Dendritic cell treated with granulocyte-macrophage colony-stimulating factor and Interleukin-4, amounts not matched to agents 40 ng/mL and 50 ng/mL, for 4 days (primary cell): ENCODE data around the gene OR6B1.

ENCODE experiments used
- H3K27ac Mint-ChIP-seq: one replicate; pipeline ENCODE4 v1.8.0; 2022; ENCODE audit warnings: mild to moderate bottlenecking, mixed read lengths
- H3K27me3 Mint-ChIP-seq: one replicate; pipeline ENCODE4 v1.8.0; 2022; ENCODE audit warnings: mild to moderate bottlenecking, mixed read lengths
- H3K36me3 Mint-ChIP-seq: one replicate; pipeline ENCODE4 v1.8.0; 2022; ENCODE audit warnings: low read depth, mixed read lengths
- H3K4me1 Mint-ChIP-seq: one replicate; pipeline ENCODE4 v1.8.0; 2022; ENCODE audit warnings: low read depth, mixed read lengths
- H3K4me3 Mint-ChIP-seq: one replicate; pipeline ENCODE4 v1.8.0; 2022; ENCODE audit warnings: mild to moderate bottlenecking, moderate library complexity, mixed read lengths
- H3K9me3 Mint-ChIP-seq: one replicate; pipeline ENCODE4 v1.8.0; 2022; ENCODE audit warnings: mixed read lengths
- intact Hi-C: fragments of 100-400 bp; cut with micrococcal nuclease; formaldehyde crosslinking; loops from one replicate; pipeline ENCODE4 v1.15.0; 2022

The OR6B1 gene

DNA sequence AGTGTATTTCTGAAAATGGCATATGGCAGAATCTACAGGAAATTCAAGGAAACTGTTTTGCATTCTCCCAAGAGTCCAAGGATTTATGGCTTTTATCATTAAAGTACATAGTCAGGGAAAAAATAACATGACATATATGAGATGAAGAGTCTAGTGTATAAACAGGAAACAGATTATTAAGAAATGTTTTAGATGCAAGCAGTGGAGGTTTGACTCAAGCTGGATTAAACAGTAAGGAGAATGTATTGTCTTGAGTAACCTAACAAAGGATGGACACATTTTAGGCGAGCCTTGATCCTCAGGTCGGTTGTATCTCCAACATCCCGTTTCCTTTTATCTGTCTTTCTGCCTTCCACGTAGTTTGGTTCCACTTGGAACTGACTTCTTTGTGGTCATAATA, 17.9 kb downstream of the OR6B1 start:
- Mint-ChIP-seq H3K9me3 (no peaks in the 10 kb centered on the region), H3K4me1 (no peaks in the 10 kb centered on the region), H3K36me3 (no peaks in the 10 kb centered on the region), H3K27ac (no peak overlapping the region), H3K4me3 (no peak overlapping the region), H3K27me3 (no peaks in the 10 kb centered on the region)
- intact Hi-C loops, result no loop called here

DNA sequence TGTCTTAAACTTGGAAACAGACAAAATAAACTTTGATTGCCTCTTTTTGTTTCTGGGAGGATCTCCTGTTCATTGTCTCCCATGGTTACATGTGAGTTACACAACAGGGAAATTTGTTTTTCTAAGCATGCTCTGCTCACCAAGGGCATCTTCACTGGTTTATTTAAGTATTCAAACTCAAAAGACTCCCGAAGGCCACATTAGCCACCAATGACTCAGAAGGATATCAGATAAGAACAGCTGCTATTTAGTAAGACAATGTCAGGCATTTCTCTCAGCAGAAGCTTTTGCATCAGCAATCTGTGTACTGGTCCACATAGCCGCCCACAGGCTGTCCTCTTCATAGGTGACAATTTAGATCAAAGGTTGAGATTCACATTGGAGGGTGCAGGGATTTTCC, 19.3 kb downstream of the OR6B1 start:
- H3K4me3 Mint-ChIP-seq, result no peak overlapping the region
- H3K9me3 Mint-ChIP-seq, result no peaks in the 10 kb centered on the region
- H3K4me1 Mint-ChIP-seq, result no peaks in the 10 kb centered on the region
- H3K27ac Mint-ChIP-seq, result no peak overlapping the region
- H3K36me3 Mint-ChIP-seq, result no peaks in the 10 kb centered on the region
- no peaks in the 10 kb centered on the region for H3K27me3 Mint-ChIP-seq
- intact Hi-C loops, result no loop called here

DNA sequence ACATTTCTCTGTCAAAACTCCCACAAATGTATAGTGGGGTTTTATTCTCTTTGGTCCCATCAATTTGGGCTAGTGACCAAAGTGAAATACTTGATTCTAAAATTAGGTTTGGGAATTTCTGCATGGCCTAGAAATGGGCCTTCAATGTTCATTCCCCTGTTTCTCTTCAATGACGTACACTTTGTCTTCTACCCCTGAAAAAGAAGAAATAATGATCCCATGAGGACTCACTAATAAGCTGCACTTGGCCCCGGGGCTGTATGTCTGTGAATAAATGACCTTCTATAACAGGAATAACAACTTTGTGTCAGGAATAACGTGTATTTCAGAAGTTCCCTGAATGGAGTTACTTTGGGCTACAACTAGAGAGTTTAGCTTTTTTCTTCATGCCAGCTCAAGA, 20.2 kb downstream of the OR6B1 start:
- Mint-ChIP-seq H3K4me1 (no peaks in the 10 kb centered on the region), H3K9me3 (no peaks in the 10 kb centered on the region), H3K27me3 (no peaks in the 10 kb centered on the region), H3K36me3 (no peaks in the 10 kb centered on the region), H3K27ac (no peak overlapping the region), H3K4me3 (no peak overlapping the region)
- intact Hi-C loops, result no loop called here

DNA sequence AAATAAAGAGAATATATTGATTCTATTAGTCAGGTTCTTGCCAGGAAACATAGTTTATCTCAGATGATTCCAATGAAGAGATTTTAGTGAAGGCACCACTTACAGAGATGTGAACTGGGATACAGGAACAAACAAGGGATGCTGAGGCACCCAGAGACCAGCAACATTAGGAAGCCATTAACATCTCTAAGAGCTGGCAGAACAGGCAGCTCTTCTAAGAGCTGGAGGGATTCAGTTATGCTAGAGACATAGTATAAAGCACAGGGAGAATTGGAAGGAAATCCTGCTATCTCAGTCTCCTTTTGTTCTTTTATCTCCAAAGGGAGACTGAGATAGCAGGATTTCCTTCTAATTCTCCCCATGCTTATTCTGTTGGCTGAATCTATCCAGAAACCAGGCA, 22.0 kb downstream of the OR6B1 start:
- Mint-ChIP-seq H3K27me3 (no peaks in the 10 kb centered on the region), H3K4me3 (no peak overlapping the region), H3K9me3 (no peaks in the 10 kb centered on the region), H3K36me3 (no peaks in the 10 kb centered on the region), H3K27ac (no peak overlapping the region), H3K4me1 (no peaks in the 10 kb centered on the region)
- intact Hi-C loops, result no loop called here

DNA sequence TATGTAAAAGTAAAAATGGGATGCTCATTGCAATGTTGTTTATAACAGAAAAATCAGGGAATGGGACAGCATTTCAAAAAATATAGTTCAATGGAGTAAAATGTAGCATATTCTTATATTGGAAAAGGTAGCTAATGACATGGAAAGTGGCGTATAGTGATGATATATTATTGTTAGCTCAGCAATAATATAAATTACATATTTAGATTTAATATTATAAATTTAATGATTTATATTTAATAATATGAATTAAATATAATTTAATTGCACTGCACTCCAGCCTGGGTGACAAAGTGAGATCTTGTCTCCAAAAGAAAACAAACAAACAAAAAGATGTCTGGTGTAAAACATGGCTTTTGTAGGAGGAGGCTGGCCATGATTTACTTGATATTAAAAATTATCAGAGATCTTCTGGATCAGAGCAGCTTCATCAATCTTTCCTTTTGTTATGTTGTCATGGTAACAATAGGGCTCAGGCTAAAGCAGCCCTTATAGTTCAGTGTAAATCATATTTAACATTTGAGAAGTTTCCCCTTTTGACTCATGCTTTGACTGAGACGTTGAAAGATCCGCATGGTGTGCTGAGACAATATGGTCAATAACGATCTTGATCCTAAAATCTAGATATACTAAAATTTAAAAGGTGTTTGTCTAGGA, 23.2 kb downstream of the OR6B1 start:
- intact Hi-C loops, result no loop called here

DNA sequence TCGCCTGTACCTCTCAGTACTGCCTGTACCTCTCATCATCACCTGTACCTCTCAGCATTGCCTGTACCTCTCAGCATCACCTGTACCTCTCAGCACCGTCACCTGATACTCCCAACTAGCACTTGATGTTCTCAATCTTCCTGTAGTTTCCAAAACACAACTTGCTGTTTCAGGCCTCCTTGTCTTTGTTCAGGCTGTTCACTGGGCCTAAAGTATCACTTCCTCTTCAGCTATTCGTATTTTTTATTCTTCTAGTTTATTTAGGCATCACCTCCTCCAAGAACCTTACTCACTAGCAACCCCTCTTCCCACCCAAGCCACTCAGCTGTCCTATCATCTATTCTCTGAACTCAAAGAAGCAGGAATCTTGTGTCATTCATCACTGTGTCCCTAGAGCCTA, 24.1 kb downstream of the OR6B1 start:
- H3K9me3 Mint-ChIP-seq, result no peaks in the 10 kb centered on the region
- H3K4me1 Mint-ChIP-seq, result no peaks in the 10 kb centered on the region
- no peak overlapping the region for H3K4me3 Mint-ChIP-seq
- H3K27ac Mint-ChIP-seq, result no peak overlapping the region
- intact Hi-C loops, result no loop called here
- H3K36me3 Mint-ChIP-seq, result no peaks in the 10 kb centered on the region
- no peaks in the 10 kb centered on the region for H3K27me3 Mint-ChIP-seq

More for the DNA sequence above, 23.2 kb downstream of the OR6B1 start:
- Mint-ChIP-seq H3K27me3 (no peaks in the 10 kb centered on the region), H3K4me3 (no peak overlapping the region), H3K36me3 (no peaks in the 10 kb centered on the region), H3K4me1 (no peaks in the 10 kb centered on the region), H3K9me3 (no peaks in the 10 kb centered on the region), H3K27ac (no peak overlapping the region)

DNA sequence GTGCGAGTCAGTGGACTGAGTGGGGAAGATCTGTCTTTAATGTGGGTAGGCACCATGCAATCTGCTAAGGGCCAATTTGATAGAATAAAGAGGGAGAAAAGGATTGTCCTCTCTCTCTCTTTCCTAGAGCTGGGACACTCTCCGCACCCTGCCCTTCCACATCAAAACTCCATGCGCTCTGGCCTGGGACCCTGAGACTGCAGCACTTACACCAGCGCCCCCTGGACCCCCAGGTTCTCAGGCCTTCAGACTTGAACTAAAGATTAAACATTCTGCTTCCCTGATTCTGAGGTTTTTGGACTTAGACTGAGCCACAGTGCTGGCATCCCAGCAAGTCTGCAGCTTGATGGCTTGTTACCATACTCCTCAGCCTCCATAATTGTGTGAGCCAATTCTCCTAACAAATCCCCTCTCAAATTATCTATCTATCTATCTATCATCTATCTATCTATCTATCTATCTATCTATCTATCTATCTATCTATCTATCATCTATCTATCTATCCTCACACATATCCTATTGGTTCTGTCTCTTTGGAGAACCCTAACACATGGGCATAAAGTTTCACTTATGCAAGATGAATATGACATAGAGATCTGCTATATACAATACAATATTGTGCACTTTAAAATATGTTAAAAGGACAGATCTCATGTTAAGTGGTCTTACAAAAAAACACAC, 26.2 kb downstream of the OR6B1 start:
- intact Hi-C loops, result no loop called here

DNA sequence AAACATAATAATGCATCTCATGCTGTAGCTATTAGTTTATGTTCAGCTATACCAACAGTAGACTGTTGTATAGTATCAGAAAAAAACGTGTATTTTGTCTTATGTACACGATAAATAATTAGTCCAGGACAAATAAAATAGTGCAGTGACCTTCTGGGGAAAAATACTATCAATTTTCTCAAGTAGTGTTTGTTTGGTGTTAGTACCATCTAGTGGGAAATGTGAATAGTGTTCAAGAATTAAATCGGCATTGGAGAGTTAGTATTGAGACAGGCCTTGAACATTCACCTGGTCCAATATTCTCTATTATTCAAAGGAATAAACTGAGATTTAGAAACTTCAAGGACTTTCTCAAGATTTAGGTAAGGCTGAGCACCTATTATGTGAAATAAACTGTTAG, 26.9 kb downstream of the OR6B1 start:
- Mint-ChIP-seq H3K27ac (no peak overlapping the region), H3K9me3 (no peaks in the 10 kb centered on the region), H3K4me3 (no peak overlapping the region), H3K27me3 (no peaks in the 10 kb centered on the region), H3K36me3 (no peaks in the 10 kb centered on the region), H3K4me1 (no peaks in the 10 kb centered on the region)
- intact Hi-C loops, result no loop called here

More for the DNA sequence above, 26.2 kb downstream of the OR6B1 start:
- no peaks in the 10 kb centered on the region for H3K27me3 Mint-ChIP-seq
- no peak overlapping the region for H3K27ac Mint-ChIP-seq
- no peak overlapping the region for H3K4me3 Mint-ChIP-seq
- H3K4me1 Mint-ChIP-seq, result no peaks in the 10 kb centered on the region
- no peaks in the 10 kb centered on the region for H3K9me3 Mint-ChIP-seq
- no peaks in the 10 kb centered on the region for H3K36me3 Mint-ChIP-seq

DNA sequence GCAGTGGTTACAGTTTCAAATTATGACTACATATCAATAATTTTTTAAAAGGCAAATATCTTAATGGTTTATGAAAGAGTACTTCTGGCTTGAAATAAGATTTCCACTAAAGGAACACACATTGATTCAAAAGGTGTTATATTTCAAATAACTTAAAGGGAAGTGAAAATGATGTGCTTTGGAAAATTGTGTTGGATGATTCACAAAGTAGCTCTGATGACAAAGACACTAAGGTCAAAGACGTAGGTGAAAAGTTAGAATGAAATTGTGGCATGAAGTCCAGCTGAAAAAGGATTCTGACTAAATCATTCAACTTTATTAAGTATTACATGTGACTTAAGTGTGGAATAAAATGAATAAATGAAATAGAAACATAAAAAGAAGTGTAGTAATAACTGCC, 27.9 kb downstream of the OR6B1 start:
- Mint-ChIP-seq H3K27me3 (no peaks in the 10 kb centered on the region), H3K36me3 (no peaks in the 10 kb centered on the region), H3K4me1 (no peaks in the 10 kb centered on the region), H3K27ac (no peak overlapping the region), H3K9me3 (no peaks in the 10 kb centered on the region), H3K4me3 (no peak overlapping the region)
- intact Hi-C loops, result no loop called here

DNA sequence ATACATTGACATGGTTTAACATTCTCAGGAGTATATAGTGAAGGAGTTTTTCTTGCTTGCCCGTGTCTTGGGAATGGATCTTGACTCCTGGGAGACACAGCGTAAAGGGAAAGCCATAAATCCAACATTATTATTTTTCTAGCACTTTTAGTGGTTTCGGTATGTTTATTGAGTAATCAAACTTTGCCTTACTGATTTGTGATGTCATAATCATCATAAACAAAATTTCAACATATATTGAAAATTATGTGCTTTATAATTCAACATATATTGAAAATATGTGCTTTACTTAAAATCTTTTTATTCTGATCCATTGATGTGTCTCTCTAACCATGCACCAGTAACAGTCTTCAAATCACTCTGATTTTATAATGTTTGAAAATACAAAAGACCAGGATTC, 28.4 kb downstream of the OR6B1 start:
- Mint-ChIP-seq H3K27me3 (no peaks in the 10 kb centered on the region), H3K9me3 (no peaks in the 10 kb centered on the region), H3K27ac (no peak overlapping the region), H3K4me1 (no peaks in the 10 kb centered on the region), H3K4me3 (no peak overlapping the region), H3K36me3 (no peaks in the 10 kb centered on the region)
- intact Hi-C loops, result no loop called here

DNA sequence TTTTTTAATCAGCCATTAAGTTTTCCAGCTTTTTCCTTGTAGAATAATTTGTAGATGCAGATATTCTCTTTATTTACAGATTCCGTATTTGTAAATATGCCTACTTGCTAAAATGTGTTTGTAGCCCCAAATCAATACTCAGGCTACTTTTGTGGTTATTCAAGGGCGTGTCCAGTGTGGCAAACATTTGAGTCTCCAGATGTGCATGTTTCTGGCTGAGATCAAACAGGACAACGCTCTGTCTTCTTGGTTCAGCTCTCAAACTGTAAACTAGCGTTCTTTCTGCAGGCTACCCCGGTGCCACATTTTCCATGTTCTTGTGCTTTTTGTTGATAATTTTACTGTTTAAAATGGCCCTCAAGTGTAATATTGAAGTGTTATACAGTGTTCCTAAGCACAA, 32.4 kb downstream of the OR6B1 start:
- H3K9me3 Mint-ChIP-seq, result no peaks in the 10 kb centered on the region
- H3K27ac Mint-ChIP-seq, result no peak overlapping the region
- intact Hi-C loops, result no loop called here
- H3K36me3 Mint-ChIP-seq, result no peaks in the 10 kb centered on the region
- no peak overlapping the region for H3K4me3 Mint-ChIP-seq
- no peaks in the 10 kb centered on the region for H3K27me3 Mint-ChIP-seq
- H3K4me1 Mint-ChIP-seq, result no peaks in the 10 kb centered on the region

DNA sequence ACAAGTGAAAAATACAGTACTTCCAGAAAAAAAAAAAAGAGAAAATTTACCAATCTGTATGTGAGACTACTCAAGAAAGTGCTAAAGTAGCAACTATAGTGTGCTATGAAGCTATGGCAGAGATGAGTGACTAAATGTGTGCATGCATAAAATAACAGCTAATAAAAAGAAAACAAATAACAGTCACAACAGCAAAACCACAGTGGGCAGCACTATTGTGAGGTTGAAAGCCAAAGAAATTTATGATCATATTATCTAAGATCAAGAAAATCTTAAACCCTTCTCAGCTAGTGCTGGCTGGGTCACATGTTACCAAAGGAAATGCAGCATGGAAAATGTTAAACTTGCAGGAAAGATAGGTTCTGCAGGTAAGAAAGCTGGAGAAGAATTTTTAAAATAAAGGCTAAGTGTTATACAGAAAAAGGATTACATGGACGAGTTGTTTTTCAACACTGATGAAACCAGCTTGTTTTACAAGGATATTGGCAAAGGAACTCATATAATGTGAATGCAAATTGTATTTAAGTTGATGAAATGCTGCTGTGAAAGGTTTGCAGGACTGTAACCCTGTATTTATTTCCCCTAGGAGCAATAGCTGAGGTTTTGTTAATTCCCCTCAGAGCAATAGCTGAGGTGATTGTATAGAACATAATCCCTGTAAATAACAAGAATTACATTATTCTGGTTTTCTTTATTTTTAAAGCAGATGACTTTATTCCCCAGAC, 33.0 kb downstream of the OR6B1 start:
- Mint-ChIP-seq H3K4me3 (no peak overlapping the region), H3K9me3 (no peaks in the 10 kb centered on the region), H3K4me1 (no peaks in the 10 kb centered on the region), H3K36me3 (no peaks in the 10 kb centered on the region), H3K27me3 (no peaks in the 10 kb centered on the region), H3K27ac (no peak overlapping the region)
- intact Hi-C loops, result no loop called here

DNA sequence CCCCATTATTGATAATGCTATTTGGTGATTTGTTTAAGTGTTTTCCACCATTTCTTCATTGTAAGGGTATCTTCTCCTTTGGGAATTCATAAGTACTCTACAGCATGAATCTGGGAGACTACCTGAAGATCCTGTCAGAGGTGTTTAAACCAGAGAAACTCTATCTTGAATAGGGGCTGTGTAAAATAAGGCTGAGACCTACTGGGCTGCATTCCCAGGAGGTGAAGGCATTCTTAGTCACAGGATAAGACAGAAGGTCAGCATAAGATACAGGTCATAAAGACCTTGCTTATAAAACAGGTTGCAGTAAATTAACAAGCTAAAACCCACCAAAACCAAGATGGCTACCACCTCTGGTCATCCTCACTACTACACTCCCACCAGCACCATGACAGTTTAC, 35.3 kb downstream of the OR6B1 start:
- intact Hi-C loops, result no loop called here
- Mint-ChIP-seq H3K27me3 (no peaks in the 10 kb centered on the region), H3K4me1 (no peaks in the 10 kb centered on the region), H3K4me3 (no peak overlapping the region), H3K36me3 (no peaks in the 10 kb centered on the region), H3K27ac (no peak overlapping the region), H3K9me3 (no peaks in the 10 kb centered on the region)

DNA sequence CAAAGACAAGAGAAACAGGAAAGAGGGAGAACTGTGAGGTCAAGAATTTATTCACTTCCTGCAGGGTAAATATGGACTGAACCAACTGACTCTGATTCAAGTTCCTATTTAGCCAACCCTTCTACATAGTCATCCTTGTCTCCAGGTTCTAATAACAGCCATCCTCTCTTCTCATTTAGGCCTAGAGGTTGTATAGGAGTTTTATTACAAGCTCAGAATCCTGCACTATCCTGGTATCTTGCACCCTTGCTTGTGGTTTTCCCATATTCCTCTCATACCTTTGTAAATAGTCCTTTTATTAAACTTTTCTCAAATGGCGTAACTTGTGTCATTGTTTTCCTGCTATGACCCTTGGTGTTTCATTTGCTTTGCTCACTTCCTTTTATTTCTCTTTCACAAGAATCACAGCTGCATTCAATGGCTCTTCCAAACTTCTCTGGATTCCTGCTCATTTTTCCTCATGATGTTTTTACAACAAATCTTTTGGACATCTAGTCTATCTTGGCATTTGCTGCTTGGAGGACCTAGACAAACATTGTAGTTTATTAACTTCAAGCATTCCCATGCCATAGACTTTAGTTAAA, 36.3 kb downstream of the OR6B1 start:
- Mint-ChIP-seq H3K9me3 (no peaks in the 10 kb centered on the region), H3K4me1 (no peaks in the 10 kb centered on the region), H3K27me3 (no peaks in the 10 kb centered on the region), H3K27ac (no peak overlapping the region), H3K36me3 (no peaks in the 10 kb centered on the region), H3K4me3 (no peak overlapping the region)
- intact Hi-C loops, result no loop called here
